ENCODE measurements around the gene TMTC2.

Gene TMTC2

GRCh38 chr12:82970614-82971013 is 283.9 kb downstream of the TMTC2 start:
- no peak for TF ChIP-seq CTCF (IDR thresholded peaks at IDR 0.05; ENCODE audit: control extremely low read depth, extremely low read depth, low read depth, missing control alignments)
- CTCF ChIA-PET: no interaction called here

GRCh38 chr12:82971584-82971983 is 284.9 kb downstream of the TMTC2 start:
- POLR2A ChIA-PET: no interaction called here
- no peak for DNase-seq (ENCODE audit: extremely low spot score)
- no peak for TF ChIP-seq CTCF (IDR thresholded peaks at IDR 0.05; ENCODE audit: control extremely low read depth, extremely low read depth, low read depth, missing control alignments)
- CTCF ChIA-PET: interaction anchor here (1.2 kb wide), 1 partner anchor 34 kb away, joined by 4 read pairs; no protein-coding TSS in a partner anchor

More at GRCh38 chr12:82970614-82971013, 283.9 kb downstream of the TMTC2 start:
- POLR2A ChIA-PET: no interaction called here
- DNase-seq (ENCODE audit: extremely low spot score): no peak

GRCh38 chr12:82972624-82973023 is 285.9 kb downstream of the TMTC2 start:
- no peak for DNase-seq (ENCODE audit: extremely low spot score)
- POLR2A ChIA-PET: no interaction called here
- no peak for TF ChIP-seq CTCF (IDR thresholded peaks at IDR 0.05; ENCODE audit: control extremely low read depth, extremely low read depth, low read depth, missing control alignments)
- CTCF ChIA-PET: interaction anchor here (1.2 kb wide), 1 partner anchor 35 kb away, joined by 4 read pairs; no protein-coding TSS in a partner anchor

- no peak for DNase-seq (ENCODE audit: extremely low spot score)
- POLR2A ChIA-PET: no interaction called here
- no peak for TF ChIP-seq CTCF (IDR thresholded peaks at IDR 0.05; ENCODE audit: control extremely low read depth, extremely low read depth, low read depth, missing control alignments)
- CTCF ChIA-PET: no interaction called here
These were observed 286.9 kb downstream of the TMTC2 start for GRCh38 chr12:82973592-82973991.

- ChIA-PET POLR2A (no interaction called here), CTCF (no interaction called here)
- TF ChIP-seq CTCF (IDR thresholded peaks at IDR 0.05; ENCODE audit: control extremely low read depth, extremely low read depth, low read depth, missing control alignments): no peak
- DNase-seq (ENCODE audit: extremely low spot score): no peak
These were observed 294.4 kb downstream of the TMTC2 start for GRCh38 chr12:82981150-82981549.

- no peak for TF ChIP-seq CTCF (IDR thresholded peaks at IDR 0.05; ENCODE audit: control extremely low read depth, extremely low read depth, low read depth, missing control alignments)
- ChIA-PET POLR2A (no interaction called here), CTCF (interaction anchor here (0.9 kb wide), 1 partner anchor 9 kb away, joined by 3 read pairs; no protein-coding TSS in a partner anchor)
- no peak for DNase-seq (ENCODE audit: extremely low spot score)
These were observed 307.4 kb downstream of the TMTC2 start for GRCh38 chr12:82994117-82994516.

Measured in GM10248 (cell line).